Type B pancreatic cell (in vitro differentiated cells): ENCODE results near the gene TENT5C. TPM values are rescaled to one million over a fixed set of nuclear protein-coding genes. Genes with fewer than 3 reads are reported as not detected.

Experiments used
- DNase-seq: peaks from one replicate; pipeline ENCODE4 v3.0.0; 2021; ENCODE audit warnings: mixed read lengths; ENCODE audit not compliant: unreplicated experiment; ENCODE audit errors: extremely low spot score
- H3K27ac Mint-ChIP-seq: 2 replicates; pipeline ENCODE4 v1.8.0; 2021; ENCODE audit warnings: mild to moderate bottlenecking, mixed read lengths
- H3K27me3 Mint-ChIP-seq: 2 replicates; pipeline ENCODE4 v1.8.0; 2021; ENCODE audit warnings: mixed read lengths
- H3K36me3 Mint-ChIP-seq: 2 replicates; pipeline ENCODE4 v1.8.0; 2021; ENCODE audit warnings: mixed read lengths
- H3K4me1 Mint-ChIP-seq: one replicate; pipeline ENCODE4 v1.8.0; 2021; ENCODE audit warnings: mixed read lengths; ENCODE audit not compliant: unreplicated experiment
- H3K4me3 Mint-ChIP-seq: 2 replicates; pipeline ENCODE4 v1.8.0; 2021; ENCODE audit warnings: mild to moderate bottlenecking, mixed read lengths
- H3K9me3 Mint-ChIP-seq: 2 replicates; pipeline ENCODE4 v1.8.0; 2021; ENCODE audit warnings: mixed read lengths
- CTCF ChIP-seq: fragments of 200-600 bp; sonication (generic); conservative IDR thresholded peaks from 2 replicates; pipeline ENCODE4 v1.5.0; 2021; ENCODE audit warnings: antibody characterized with exemption, mild to moderate bottlenecking
- total RNA-seq: library from RNA; stranded (reverse); gene quantifications from 2 replicates; pipeline ENCODE4 v1.2.1, GENCODE V29; 2021; ENCODE audit warnings: low replicate concordance

Gene TENT5C
- total RNA-seq, 1 donor from 2014 or later: 13.8 TPM

DNA sequence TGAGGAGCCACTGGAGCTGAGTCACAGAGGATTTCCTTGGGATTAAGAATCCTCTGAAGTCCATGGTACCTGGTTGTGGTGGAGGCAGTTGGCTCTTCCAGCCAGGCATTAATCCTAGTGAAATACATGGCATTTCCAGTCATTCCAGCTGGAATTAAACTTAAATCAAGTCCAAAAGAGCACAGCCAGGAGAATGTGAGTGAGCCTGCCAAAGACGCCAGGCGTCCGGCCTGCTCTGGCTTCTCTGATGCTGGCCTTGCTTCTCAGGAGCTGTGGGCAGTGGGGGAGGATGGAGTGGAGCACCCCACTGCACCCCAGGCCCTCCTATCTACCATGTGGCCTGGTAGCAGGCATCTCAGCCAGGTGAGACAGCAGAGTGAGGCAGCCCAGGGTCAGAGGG lies 23.4 kb upstream of the TENT5C start:
- no peaks in the 10 kb centered on the region for H3K27me3 Mint-ChIP-seq
- H3K36me3 Mint-ChIP-seq: no peaks in the 10 kb centered on the region
- DNase-seq: no peak
- H3K27ac Mint-ChIP-seq: no peak overlapping the region
- no peaks in the 10 kb centered on the region for H3K9me3 Mint-ChIP-seq
- no peaks in the 10 kb centered on the region for H3K4me1 Mint-ChIP-seq
- no peak for TF ChIP-seq CTCF
- H3K4me3 Mint-ChIP-seq: no peak overlapping the region

- no peak overlapping the region for H3K27ac Mint-ChIP-seq
- no peak for DNase-seq
- H3K27me3 Mint-ChIP-seq: no peaks in the 10 kb centered on the region
- no peak for TF ChIP-seq CTCF
- no peaks in the 10 kb centered on the region for H3K4me1 Mint-ChIP-seq
- no peaks in the 10 kb centered on the region for H3K36me3 Mint-ChIP-seq
- no peak overlapping the region for H3K4me3 Mint-ChIP-seq
- H3K9me3 Mint-ChIP-seq: no peaks in the 10 kb centered on the region
Observed at GRCh38 chr1:117583247-117583646, 22.6 kb upstream of the TENT5C start.

DNA sequence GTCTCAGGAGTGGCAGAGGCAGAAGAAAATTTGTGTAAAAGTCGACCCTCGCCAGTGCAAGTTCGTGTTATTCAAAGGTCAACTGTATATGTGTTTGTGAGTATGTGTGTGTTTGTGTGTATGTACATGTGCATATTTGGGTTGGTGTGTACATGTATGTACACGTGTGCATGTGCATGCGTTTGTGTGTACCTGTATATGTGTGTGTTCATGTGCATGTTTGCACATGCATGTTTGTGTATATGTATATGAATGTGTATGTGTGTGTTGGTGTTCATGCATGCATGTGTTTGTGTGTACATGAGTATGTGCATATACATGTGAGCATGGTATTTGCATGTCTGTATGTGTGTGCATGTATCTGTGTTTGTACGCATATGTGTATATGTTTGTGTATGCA lies 21.7 kb upstream of the TENT5C start:
- no peaks in the 10 kb centered on the region for H3K4me1 Mint-ChIP-seq
- no peak for TF ChIP-seq CTCF
- H3K4me3 Mint-ChIP-seq: no peak overlapping the region
- no peak overlapping the region for H3K27ac Mint-ChIP-seq
- no peaks in the 10 kb centered on the region for H3K9me3 Mint-ChIP-seq
- no peaks in the 10 kb centered on the region for H3K27me3 Mint-ChIP-seq
- DNase-seq: no peak
- no peaks in the 10 kb centered on the region for H3K36me3 Mint-ChIP-seq

GRCh38 chr1:117585086-117585485 lies 20.8 kb upstream of the TENT5C start:
- no peaks in the 10 kb centered on the region for H3K27me3 Mint-ChIP-seq
- no peaks in the 10 kb centered on the region for H3K9me3 Mint-ChIP-seq
- no peak overlapping the region for H3K27ac Mint-ChIP-seq
- no peak for DNase-seq
- no peak for TF ChIP-seq CTCF
- H3K4me3 Mint-ChIP-seq: no peak overlapping the region
- H3K36me3 Mint-ChIP-seq: no peaks in the 10 kb centered on the region
- H3K4me1 Mint-ChIP-seq: no peaks in the 10 kb centered on the region

- Mint-ChIP-seq H3K4me1 (no peaks in the 10 kb centered on the region), H3K36me3 (no peaks in the 10 kb centered on the region), H3K27ac (no peak overlapping the region), H3K4me3 (no peak overlapping the region), H3K9me3 (no peaks in the 10 kb centered on the region), H3K27me3 (no peaks in the 10 kb centered on the region)
- DNase-seq: no peak
- no peak for TF ChIP-seq CTCF
Observed at GRCh38 chr1:117586337-117586736, 19.5 kb upstream of the TENT5C start.
